Ramos (cell line): ENCODE results near the gene ZSCAN5A.

ENCODE experiments used
- in situ Hi-C: fragments of 300-500 bp; cut with MboI; formaldehyde crosslinking; loops from one replicate; pipeline ENCODE4 v1.14.3; 2022; ENCODE audit warnings: low sequenced_read_pairs; ENCODE audit not compliant: unreplicated experiment

ZSCAN5A gene

DNA sequence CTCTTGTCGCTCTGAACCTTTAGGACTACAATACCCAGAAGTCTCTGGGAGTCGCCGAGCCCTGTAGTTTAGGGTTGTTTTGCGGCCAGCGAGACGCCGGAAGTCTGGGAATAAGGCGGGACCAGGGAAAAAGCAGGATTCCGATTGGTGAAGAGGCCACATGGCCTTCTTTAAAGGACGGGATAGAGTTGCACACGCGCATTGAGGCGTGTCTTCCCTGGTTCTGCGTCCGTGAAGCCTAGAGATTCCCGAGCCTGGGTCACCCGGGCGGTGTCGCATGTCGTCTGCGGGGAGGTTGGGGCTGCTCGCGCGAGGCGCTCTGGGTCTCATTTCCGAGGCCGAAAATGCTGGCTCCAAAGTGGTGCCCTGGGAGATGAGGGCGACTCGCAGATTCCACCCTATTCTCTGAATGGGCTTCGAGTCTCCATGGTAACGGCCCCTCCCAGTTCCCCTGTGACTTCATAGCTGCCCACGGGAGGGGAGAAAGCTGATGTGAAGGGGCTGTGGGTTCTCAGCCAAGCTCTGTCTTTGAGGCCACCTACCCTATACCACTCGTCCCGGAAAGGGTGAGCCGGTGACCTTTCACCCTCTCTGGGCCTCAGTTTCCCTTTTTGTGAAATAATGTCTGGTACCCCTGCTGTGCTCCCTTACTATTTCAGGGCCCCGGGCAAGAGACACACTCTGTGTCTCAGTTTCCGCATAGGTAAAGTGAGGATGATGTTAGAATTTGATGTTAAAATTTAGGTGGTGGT, 614 bp upstream of the ZSCAN5A start:
- in situ Hi-C loops, result loop anchor here (25.0 kb wide), 1 partner anchor 228 kb away; no protein-coding TSS in a partner anchor

DNA sequence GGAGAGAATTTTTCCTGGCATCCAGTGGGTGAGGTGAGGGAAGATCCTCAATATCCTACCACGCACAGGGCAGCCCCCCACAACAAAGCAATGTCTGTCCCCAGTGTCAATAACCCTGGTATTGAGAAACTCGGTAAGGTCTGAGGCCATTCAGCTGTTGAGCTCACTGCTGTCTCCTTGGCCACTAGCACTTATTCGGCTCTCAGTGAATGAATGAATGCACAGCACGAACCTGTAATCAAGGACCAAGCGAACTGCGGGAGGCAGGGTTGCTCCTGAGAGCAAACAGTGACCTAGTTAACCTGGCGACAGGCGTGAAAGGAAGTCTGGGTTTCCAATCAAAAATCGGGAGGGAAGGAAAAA, 640 bp downstream of the ZSCAN5A start:
- in situ Hi-C loops, result loop anchor here (25.0 kb wide), 1 partner anchor 227 kb away; no protein-coding TSS in a partner anchor

GRCh38 chr19:56312787-56313657, 1.6 kb downstream of the ZSCAN5A start:
- in situ Hi-C loops, result loop anchor here (25.0 kb wide), 1 partner anchor 226 kb away; no protein-coding TSS in a partner anchor

DNA sequence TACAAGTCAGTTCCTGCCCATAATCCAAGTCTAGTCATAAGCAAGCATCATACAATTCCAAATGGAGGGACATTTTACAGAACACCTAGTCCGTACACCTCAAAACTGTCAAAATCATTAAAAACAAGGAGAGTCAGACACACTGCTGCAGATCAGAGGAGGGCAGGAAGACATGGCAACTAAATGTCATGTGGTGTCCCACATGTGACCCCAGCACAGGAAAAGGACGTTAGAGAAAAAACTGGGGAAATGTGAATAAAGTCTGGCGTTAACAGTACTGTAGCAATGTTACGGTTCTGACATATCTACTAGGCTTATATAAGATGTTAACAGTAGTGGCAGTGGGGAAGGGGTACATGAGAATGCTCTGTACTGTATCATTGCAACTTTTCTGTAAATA, 2.3 kb downstream of the ZSCAN5A start:
- in situ Hi-C loops, result loop anchor here (25.0 kb wide), 1 partner anchor 225 kb away; no protein-coding TSS in a partner anchor

- in situ Hi-C loops, result loop anchor here (25.0 kb wide), 1 partner anchor 223 kb away; no protein-coding TSS in a partner anchor
Measured at GRCh38 chr19:56310462-56310861, 4.2 kb downstream of the ZSCAN5A start.

DNA sequence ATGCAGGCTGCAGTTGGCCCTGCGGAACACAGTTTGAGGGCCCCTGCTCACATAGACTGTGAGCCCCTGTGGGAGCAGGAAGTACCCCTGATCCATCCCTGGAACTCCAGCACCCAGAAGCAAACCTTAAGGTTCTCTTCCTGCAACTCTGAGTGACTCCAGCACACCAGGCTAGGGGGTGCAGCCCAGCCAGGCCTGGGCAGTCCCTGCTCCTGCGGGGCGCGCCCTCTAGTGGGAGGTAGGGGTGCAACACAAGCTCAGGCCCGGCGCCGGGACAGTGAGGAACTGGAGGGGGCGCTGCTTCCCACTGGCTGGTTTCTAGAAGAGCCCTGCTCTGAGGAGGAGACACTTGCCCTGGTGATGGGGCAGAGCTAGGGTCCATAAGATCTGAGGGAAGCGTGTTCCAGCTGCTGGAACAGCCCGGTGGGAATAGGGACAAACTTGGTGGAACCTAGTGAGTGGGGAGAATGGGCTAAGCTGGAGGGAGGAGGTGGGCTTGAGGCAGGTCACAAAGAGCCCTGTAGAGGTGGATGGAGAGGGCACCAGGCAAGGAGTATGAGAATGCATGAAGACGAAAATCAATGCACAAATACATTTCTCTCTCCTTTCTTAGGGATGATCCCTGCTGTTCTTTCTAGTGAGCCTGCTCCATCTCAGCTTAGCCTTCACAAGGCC, 5.0 kb downstream of the ZSCAN5A start:
- in situ Hi-C loops, result loop anchor here (25.0 kb wide), 1 partner anchor 222 kb away; no protein-coding TSS in a partner anchor

- in situ Hi-C loops, result loop anchor here (25.0 kb wide), 1 partner anchor 221 kb away; no protein-coding TSS in a partner anchor
Measured at GRCh38 chr19:56308792-56309191, 5.8 kb downstream of the ZSCAN5A start.

DNA sequence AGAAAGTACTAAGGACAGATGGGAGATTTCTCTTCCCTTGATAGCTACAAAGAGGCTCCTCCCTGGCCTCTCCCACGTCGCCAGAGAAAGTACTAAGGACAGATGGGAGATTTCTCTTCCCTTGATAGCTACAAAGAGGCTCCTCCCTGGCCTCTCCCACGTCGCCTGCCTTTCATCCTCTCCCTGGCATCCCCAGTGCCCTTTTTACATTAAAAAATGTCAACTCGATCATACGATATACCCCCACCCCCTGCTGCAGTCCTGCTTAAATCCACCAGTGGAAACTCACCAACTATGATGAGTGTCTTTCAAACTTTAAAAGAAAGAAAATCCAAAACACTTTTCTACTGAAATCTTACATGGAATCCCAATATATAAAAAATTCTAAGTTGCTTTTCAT, 7.6 kb downstream of the ZSCAN5A start:
- in situ Hi-C loops, result loop anchor here (25.0 kb wide), 1 partner anchor 220 kb away; no protein-coding TSS in a partner anchor

DNA sequence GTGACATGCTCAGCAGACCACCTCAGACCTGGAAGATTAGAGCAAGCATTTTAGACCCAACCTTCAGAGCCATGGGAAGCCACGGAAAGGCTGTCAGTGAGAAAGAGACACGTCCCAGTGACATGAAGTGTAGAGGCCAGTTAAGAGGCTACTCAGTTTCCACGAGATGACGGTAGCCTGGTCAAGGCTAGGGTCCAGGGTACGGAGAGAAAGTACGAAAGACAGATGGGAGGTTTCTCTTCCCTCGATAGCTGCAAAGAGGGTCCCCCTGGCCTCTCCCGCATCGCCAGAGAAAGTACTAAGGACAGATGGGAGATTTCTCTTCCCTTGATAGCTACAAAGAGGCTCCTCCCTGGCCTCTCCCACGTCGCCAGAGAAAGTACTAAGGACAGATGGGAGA, 8.6 kb downstream of the ZSCAN5A start:
- in situ Hi-C loops, result loop anchor here (25.0 kb wide), 1 partner anchor 219 kb away; no protein-coding TSS in a partner anchor

GRCh38 chr19:56304243-56304642, 10.4 kb downstream of the ZSCAN5A start:
- in situ Hi-C loops, result loop anchor here (25.0 kb wide), 1 partner anchor 217 kb away; no protein-coding TSS in a partner anchor

DNA sequence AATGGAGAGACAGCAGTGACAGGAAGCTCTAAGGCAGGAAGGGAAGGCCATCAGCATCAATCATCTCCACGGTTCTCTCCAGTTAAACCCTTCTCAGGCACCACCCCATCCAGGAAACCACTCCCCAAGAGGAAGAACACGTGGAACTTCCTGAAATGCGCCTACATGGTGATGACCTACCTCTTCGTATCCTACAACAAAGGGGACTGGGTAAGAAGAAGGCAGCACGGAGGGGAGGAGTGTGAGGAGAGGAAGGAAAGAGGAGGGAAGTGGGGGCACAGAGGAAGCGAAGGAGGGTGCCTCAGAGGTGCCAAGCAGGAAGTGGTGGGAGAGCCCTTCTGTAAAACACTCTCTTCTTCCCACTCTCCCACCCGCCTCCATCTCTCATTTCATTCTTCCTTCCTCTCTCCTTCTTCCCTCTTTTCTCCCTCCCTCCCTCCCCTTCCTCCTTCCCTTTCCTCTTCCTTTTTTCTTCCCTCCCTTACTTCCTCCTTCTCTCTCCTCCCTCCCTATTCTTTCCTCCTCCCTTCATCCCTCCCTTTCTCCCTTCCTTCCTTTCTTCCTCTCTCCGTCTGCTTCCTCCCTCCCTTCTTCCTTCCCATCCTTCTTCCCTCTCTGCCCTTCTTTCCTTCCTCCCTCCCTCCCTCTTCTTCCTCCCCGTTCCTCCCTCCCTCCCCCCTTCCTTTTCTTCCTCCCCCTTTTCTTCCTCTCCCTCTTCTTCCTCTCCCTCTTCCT, 12.6 kb downstream of the ZSCAN5A start:
- in situ Hi-C loops, result loop anchor here (25.0 kb wide), 1 partner anchor 215 kb away; no protein-coding TSS in a partner anchor

DNA sequence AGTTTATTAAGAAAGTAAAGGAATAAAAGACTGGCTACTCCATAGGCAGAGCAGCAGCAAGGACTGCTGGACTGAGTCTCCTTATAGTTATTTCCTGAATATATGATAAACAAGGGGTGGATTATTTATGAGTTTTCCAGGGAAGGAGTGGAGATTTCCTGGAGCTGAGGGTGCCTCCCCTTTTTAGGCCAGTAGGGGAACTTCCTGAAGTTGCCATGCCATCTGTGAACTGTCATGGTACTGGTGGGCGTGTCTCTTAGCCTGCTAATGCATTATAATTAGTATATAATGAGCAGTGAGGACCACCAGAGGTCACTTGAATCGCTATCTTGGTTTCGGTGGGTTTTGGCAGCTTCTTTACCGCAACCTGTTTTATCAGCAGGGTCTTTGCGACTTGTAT, 13.5 kb downstream of the ZSCAN5A start:
- in situ Hi-C loops, result loop anchor here (25.0 kb wide), 1 partner anchor 214 kb away; no protein-coding TSS in a partner anchor

- in situ Hi-C loops, result loop anchor here (25.0 kb wide), 1 partner anchor 212 kb away; no protein-coding TSS in a partner anchor
Measured at GRCh38 chr19:56299688-56300087, 15.0 kb downstream of the ZSCAN5A start.

DNA sequence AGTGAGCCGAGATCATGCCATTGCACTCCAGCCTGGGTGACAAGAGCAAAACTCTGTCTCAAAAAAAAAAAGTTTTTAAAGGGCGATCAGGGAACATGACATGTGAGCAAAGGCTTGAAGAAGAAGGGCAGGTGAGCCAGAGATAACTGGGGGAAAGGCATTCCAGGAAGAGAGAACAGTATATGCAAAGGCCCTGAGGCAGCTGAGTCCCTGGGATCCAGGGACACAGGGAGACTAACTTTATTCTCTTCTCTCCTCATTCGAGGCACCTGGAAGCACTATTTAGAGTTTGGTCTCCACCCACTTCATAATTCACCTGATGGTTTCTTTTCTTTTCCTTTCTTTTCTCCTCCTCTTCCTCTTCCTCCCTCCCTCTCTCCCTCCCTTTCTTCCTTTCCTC, 17.6 kb downstream of the ZSCAN5A start:
- in situ Hi-C loops, result no loop called here

DNA sequence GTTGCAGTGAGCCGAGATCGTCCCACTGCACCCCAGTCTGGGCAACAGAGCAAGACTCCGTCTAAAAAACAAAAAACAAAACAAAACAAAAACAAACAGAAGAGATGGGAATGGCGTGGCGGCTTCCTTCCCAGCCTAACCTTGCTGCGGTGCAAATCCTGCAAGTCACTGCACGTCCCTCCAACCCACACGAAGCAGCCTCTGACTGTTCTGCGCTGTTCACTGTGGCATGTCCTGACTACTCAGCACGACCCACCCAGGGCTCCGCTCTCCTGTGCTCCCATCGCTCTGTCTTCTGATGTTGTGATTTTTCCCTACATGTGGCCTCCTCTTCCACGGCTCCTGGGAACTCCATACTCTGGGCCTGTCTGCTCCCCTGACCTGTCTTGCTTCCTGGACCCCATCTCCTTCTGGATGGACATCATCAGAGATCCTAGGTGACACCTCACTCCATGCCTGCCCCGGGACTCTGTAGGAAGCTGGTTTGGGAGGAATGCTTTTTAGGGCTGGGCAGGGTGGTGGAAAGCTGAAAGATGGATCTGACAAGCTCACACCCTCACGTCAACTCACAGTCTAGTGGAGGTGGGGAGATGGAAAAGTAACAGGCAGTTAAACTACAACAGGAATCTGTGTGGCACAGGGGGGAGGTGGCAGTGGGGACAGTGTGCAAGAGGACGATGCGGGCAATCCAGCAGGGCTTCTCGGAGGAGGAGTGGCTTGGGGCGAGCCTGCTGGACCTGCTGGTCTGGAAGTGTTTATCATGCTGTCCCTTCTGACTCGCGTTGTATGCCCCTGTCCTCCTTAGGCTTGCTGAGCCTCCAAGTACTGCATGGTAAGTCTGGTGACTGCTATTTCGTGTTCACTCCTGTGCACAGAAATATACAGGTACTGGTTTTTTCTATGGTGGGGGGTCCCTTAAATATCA, 18.8 kb downstream of the ZSCAN5A start:
- in situ Hi-C loops, result no loop called here

- in situ Hi-C loops, result no loop called here
Measured at GRCh38 chr19:56294549-56294948, 20.1 kb downstream of the ZSCAN5A start.

GRCh38 chr19:56291867-56292266, 22.8 kb downstream of the ZSCAN5A start:
- in situ Hi-C loops, result no loop called here

- in situ Hi-C loops, result no loop called here
Measured at GRCh38 chr19:56290104-56290503, 24.5 kb downstream of the ZSCAN5A start.
